Measurements from ENCODE around the gene CLN6.
"Not testable (repeated sequence)": the region's sequence is repeated elsewhere in the genome, so short reads cannot be mapped to it uniquely, and the experiment has no call there.

CLN6 gene

GRCh38 chr15:68221530-68222431 lies 7.7 kb downstream of the CLN6 start:
- not testable (repeated sequence) for DNase-seq

GRCh38 chr15:68220967-68221366 lies 8.6 kb downstream of the CLN6 start:
- DNase-seq = no peak

- no peak for DNase-seq
Measured at GRCh38 chr15:68220489-68220888, 9.0 kb downstream of the CLN6 start.

- DNase-seq = no peak
Measured at GRCh38 chr15:68218847-68219798, 10.4 kb downstream of the CLN6 start.

GRCh38 chr15:68218331-68218730 lies 11.2 kb downstream of the CLN6 start:
- no peak for DNase-seq

GRCh38 chr15:68217341-68217740 lies 12.2 kb downstream of the CLN6 start:
- no peak for DNase-seq

GRCh38 chr15:68214838-68215254 lies 14.7 kb downstream of the CLN6 start:
- no peak for DNase-seq

- no peak for DNase-seq
Measured at GRCh38 chr15:68213991-68214837, 15.3 kb downstream of the CLN6 start.

- DNase-seq = not testable (repeated sequence)
Measured at GRCh38 chr15:68213491-68213845, 16.1 kb downstream of the CLN6 start.

GRCh38 chr15:68211656-68212320 lies 17.7 kb downstream of the CLN6 start:
- DNase-seq = no peak

- DNase-seq = no peak
Measured at GRCh38 chr15:68210821-68211655, 18.5 kb downstream of the CLN6 start.

- DNase-seq = no peak
Measured at GRCh38 chr15:68210409-68210756, 19.1 kb downstream of the CLN6 start.

GRCh38 chr15:68209735-68210408 lies 19.7 kb downstream of the CLN6 start:
- DNase-seq = no peak

- DNase-seq = no peak
Measured at GRCh38 chr15:68209272-68209671, 20.3 kb downstream of the CLN6 start.

- DNase-seq = no peak
Measured at GRCh38 chr15:68208636-68209240, 20.8 kb downstream of the CLN6 start.

- no peak for DNase-seq
Measured at GRCh38 chr15:68208136-68208535, 21.4 kb downstream of the CLN6 start.

GRCh38 chr15:68207176-68207935 lies 22.2 kb downstream of the CLN6 start:
- DNase-seq = no peak

- DNase-seq = no peak
Measured at GRCh38 chr15:68206711-68207151, 22.8 kb downstream of the CLN6 start.

GRCh38 chr15:68205954-68206539 lies 23.5 kb downstream of the CLN6 start:
- no peak for DNase-seq

All from NCI-H526 treated with DMSO at 0.1 percent for 48 hours (cell line).